Endothelial cell of umbilical vein (primary cell): ENCODE measurements around the gene DMRTB1. TPM values are rescaled to one million over a fixed set of nuclear protein-coding genes. Genes with fewer than 3 reads are reported as not detected.

Experiments
- BruUV-seq: library from RNA; stranded (reverse); fragments of 400-500 nt; replicated peaks from 2 replicates; lab custom pipeline; 2021; lab: Mats Ljungman, UMichigan
- CTCF ChIA-PET: fragments of 300-600, 350-600 bp; sonication (Branson Sonifier 250); formaldehyde crosslinking; loops from one replicate; lab custom pipeline; 2021; ENCODE audit warnings: antibody characterized with exemption, inconsistent platforms; lab: Charles Lee
- POLR2A ChIA-PET: fragments of 300-600, 350-600 bp; sonication (Branson Sonifier 250); formaldehyde crosslinking; loops from one replicate; lab custom pipeline; 2021; ENCODE audit warnings: antibody characterized with exemption, inconsistent platforms; lab: Charles Lee
- DNase-seq: peaks from one replicate; pipeline ENCODE4 v3.0.0-alpha.2; 2011; ENCODE audit warnings: low read depth, low spot score
- FAIRE-seq: peaks from 2 replicates; lab custom pipeline; 2011; peaks lifted over from hg19 to GRCh38; lab: Jason Lieb, UNC
- H2AFZ ChIP-seq: 2 replicates; pipeline ENCODE4 v1.6.0; 2012; ENCODE audit warnings: low read depth, low read length, control low read depth, inconsistent platforms
- H3K27ac ChIP-seq: 2 replicates; pipeline ENCODE4 v1.5.1; 2011; ENCODE audit warnings: low read depth, mild to moderate bottlenecking, control low read depth, low read length, moderate library complexity; ENCODE audit not compliant: insufficient read depth
- H3K27me3 ChIP-seq, 2 experiments: 2 replicates each; pipeline versions ENCODE4 v1.6.0 to v1.6.1; 2011; ENCODE audit warnings: low read length in 2 of 2, mixed read lengths in 1 of 2; ENCODE audit not compliant: control insufficient read depth in 2 of 2, insufficient read depth in 2 of 2
- H3K36me3 ChIP-seq, 2 experiments: 2 replicates in 1 of 2; 3 replicates in 1 of 2; pipeline ENCODE4 v1.5.1; 2011; ENCODE audit warnings: low read length in 2 of 2, mild to moderate bottlenecking in 1 of 2, moderate library complexity in 1 of 2; ENCODE audit not compliant: control insufficient read depth in 2 of 2, insufficient read depth in 2 of 2; ENCODE audit errors: extremely low read depth in 1 of 2
- H3K4me1 ChIP-seq: 3 replicates; pipeline ENCODE4 v1.5.1; 2011; ENCODE audit warnings: mild to moderate bottlenecking, low read length; ENCODE audit not compliant: control insufficient read depth, insufficient read depth; ENCODE audit errors: extremely low read depth
- H3K4me2 ChIP-seq: 2 replicates; pipeline ENCODE4 v1.6.1; 2011; ENCODE audit warnings: low read length, control low read depth, mixed read lengths; ENCODE audit not compliant: insufficient read depth
- H3K4me3 ChIP-seq, 3 experiments: fragments of 200-600 bp in 1 of 3; sonication (generic), shearing (Covaris generic) in 1 of 3; replicated peaks in 1 of 3; 2 replicates each; pipeline ENCODE4 v1.5.1; 2011 to 2016; ENCODE audit warnings: control low read depth in 3 of 3, low read length in 3 of 3, mild to moderate bottlenecking in 2 of 3, inconsistent platforms in 1 of 3, low read depth in 1 of 3, moderate library complexity in 1 of 3; ENCODE audit not compliant: insufficient read depth in 1 of 3
- H3K79me2 ChIP-seq: 2 replicates; pipeline ENCODE4 v1.6.0; 2012; ENCODE audit warnings: low read length, inconsistent platforms; ENCODE audit not compliant: control insufficient read depth, insufficient read depth
- H3K9ac ChIP-seq: replicated peaks from 2 replicates; pipeline ENCODE3; 2011; ENCODE audit warnings: low read length, control low read depth; ENCODE audit not compliant: insufficient read depth; ENCODE audit errors: extremely low read depth
- H3K9me1 ChIP-seq: replicated peaks from 3 replicates; pipeline ENCODE4 v1.6.0; 2011; ENCODE audit warnings: mild to moderate bottlenecking, low read length; ENCODE audit not compliant: control insufficient read depth, insufficient read depth; ENCODE audit errors: extremely low read depth
- H3K9me3 ChIP-seq: replicated peaks from 2 replicates; pipeline ENCODE4 v1.5.1; 2012; ENCODE audit warnings: low read length, inconsistent platforms; ENCODE audit not compliant: control insufficient read depth, insufficient read depth
- H4K20me1 ChIP-seq: replicated peaks from 2 replicates; pipeline ENCODE3; 2011; ENCODE audit warnings: mild to moderate bottlenecking, low read length; ENCODE audit not compliant: control insufficient read depth, insufficient read depth; ENCODE audit errors: extremely low read depth
- FOS ChIP-seq: IDR thresholded peaks from 2 replicates; pipeline ENCODE4 v1.6.1; 2011; ENCODE audit warnings: mild to moderate bottlenecking, low read length, moderate library complexity, borderline replicate concordance; ENCODE audit not compliant: insufficient read depth
- GATA2 ChIP-seq: IDR thresholded peaks from 2 replicates; pipeline ENCODE4 v1.7.0; 2011; ENCODE audit warnings: low read depth, mild to moderate bottlenecking, moderate library complexity, mixed read lengths, low read length; ENCODE audit not compliant: insufficient read length, insufficient read depth
- JUN ChIP-seq: IDR thresholded peaks from 2 replicates; pipeline ENCODE4 v1.6.1; 2011; ENCODE audit warnings: borderline replicate concordance, low read depth; ENCODE audit not compliant: insufficient read length, insufficient read depth
- POLR2A ChIP-seq: IDR thresholded peaks from 2 replicates; pipeline ENCODE4 v1.6.1; 2012; ENCODE audit warnings: low read depth, mild to moderate bottlenecking, control low read depth, low read length
- POLR2AphosphoS5 ChIP-seq: IDR thresholded peaks from 2 replicates; pipeline ENCODE4 v1.6.1; 2012; ENCODE audit warnings: low read depth, mild to moderate bottlenecking, control low read depth, low read length, moderate library complexity; ENCODE audit not compliant: insufficient read depth
- dilution Hi-C: fragments of 300-500 bp; cut with MboI; formaldehyde crosslinking; loops from one replicate; pipeline ENCODE4 v1.15.0; 2019; ENCODE audit warnings: low sequenced_read_pairs; ENCODE audit not compliant: extremely low pct_ligation_motif_present
- intact Hi-C: fragments of 100-400 bp; cut with micrococcal nuclease; formaldehyde crosslinking; loops from one replicate; pipeline ENCODE4 v1.10.0; 2022
- polyA plus RNA-seq, 4 experiments: library from polyadenylated mRNA; depleted of rRNA in 3 of 4; stranded (reverse) in 3 of 4; unstranded in 1 of 4; fragments of >200 nt; gene quantifications; 2 replicates each; pipeline versions ENCODE4 v1.2.1 to v1.2.3, GENCODE V29; 2011 to 2012; ENCODE audit warnings: missing spikeins in 1 of 4
- total RNA-seq: library from RNA; stranded (reverse); gene quantifications from 2 replicates; pipeline ENCODE4 v1.2.3, GENCODE V29; 2021
- TF ChIP-seq, protein P1 (sequence below), 2 donors: IDR thresholded peaks; 1 replicate in 1 of 2; 2 replicates in 1 of 2; pipeline ENCODE4 v1.5.1; 2011; ENCODE audit warnings: low read length in 2 of 2, mild to moderate bottlenecking in 2 of 2, moderate library complexity in 2 of 2, control low read depth in 1 of 2, inconsistent platforms in 1 of 2, low read depth in 1 of 2; ENCODE audit not compliant: insufficient read depth in 1 of 2; ENCODE audit errors: extremely low read depth in 1 of 2
- TF ChIP-seq, protein P2 (sequence below): IDR thresholded peaks from 2 replicates; pipeline ENCODE4 v1.6.1; 2011; ENCODE audit not compliant: insufficient read depth, insufficient read length

DMRTB1 gene
- total and polyA plus RNA-seq, 2 donors (not counting 3 experiments of a cell fraction or from before 2014, with no cell fraction given): not detected

DNA sequence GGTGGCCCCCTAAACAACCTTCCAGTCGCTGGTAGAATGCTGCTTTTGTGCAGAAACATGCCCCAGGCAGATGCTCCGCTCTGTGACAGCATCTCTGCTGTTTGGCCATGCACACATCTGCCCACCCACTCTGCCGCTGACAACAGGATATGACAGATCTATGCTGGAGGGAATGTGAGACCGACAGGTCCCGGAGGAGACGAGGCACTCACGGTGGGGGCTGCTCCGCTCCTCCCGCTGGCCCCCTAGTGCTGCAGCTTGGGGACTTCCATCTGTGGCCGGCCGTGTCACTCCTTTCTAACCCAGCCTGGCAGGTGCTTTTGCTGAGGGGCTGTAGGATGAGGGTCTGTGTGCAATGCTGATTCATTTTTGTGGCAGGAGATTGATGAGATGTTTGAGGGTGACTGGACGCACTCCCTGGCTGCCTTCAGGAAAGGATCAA is 49.1 kb upstream of the DMRTB1 start:
- ChIA-PET POLR2A (no interaction called here), CTCF (interaction anchor here (0.7 to 1.5 kb wide), 2 partner anchors 17 kb away, joined by 3 to 7 read pairs; no protein-coding TSS in a partner anchor)
- H2AFZ ChIP-seq: no peak overlapping the region
- no TSS peak for BruUV-seq
- FAIRE-seq (no peak), DNase-seq (no peak)
- no peak overlapping the region for H3K4me3 ChIP-seq
- H3K27me3 ChIP-seq: peaks cover 2 to 4% of the 10 kb centered on the region in 2 experiments
- no peak overlapping the region for H3K4me2 ChIP-seq
- no peak for TF ChIP-seq FOS
- TF ChIP-seq, protein P1, sequence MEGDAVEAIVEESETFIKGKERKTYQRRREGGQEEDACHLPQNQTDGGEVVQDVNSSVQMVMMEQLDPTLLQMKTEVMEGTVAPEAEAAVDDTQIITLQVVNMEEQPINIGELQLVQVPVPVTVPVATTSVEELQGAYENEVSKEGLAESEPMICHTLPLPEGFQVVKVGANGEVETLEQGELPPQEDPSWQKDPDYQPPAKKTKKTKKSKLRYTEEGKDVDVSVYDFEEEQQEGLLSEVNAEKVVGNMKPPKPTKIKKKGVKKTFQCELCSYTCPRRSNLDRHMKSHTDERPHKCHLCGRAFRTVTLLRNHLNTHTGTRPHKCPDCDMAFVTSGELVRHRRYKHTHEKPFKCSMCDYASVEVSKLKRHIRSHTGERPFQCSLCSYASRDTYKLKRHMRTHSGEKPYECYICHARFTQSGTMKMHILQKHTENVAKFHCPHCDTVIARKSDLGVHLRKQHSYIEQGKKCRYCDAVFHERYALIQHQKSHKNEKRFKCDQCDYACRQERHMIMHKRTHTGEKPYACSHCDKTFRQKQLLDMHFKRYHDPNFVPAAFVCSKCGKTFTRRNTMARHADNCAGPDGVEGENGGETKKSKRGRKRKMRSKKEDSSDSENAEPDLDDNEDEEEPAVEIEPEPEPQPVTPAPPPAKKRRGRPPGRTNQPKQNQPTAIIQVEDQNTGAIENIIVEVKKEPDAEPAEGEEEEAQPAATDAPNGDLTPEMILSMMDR (IDR thresholded peaks at IDR 0.05; ENCODE audit: extremely low read depth in 1 of 2, insufficient read depth in 1 of 2, low read depth in 1 of 2, low read length in 2 of 2): no peak
- no peaks in the 10 kb centered on the region for H3K9me3 ChIP-seq
- intact Hi-C loops: no loop called here
- no peaks in the 10 kb centered on the region for H3K79me2 ChIP-seq
- H3K9ac ChIP-seq: no peak overlapping the region
- dilution Hi-C loops: no loop called here
- no peaks in the 10 kb centered on the region for H3K9me1 ChIP-seq
- no peaks in the 10 kb centered on the region for H3K4me1 ChIP-seq
- H4K20me1 ChIP-seq: no peaks in the 10 kb centered on the region
- H3K27ac ChIP-seq: no peak overlapping the region
- H3K36me3 ChIP-seq: no peaks in the 10 kb centered on the region

DNA sequence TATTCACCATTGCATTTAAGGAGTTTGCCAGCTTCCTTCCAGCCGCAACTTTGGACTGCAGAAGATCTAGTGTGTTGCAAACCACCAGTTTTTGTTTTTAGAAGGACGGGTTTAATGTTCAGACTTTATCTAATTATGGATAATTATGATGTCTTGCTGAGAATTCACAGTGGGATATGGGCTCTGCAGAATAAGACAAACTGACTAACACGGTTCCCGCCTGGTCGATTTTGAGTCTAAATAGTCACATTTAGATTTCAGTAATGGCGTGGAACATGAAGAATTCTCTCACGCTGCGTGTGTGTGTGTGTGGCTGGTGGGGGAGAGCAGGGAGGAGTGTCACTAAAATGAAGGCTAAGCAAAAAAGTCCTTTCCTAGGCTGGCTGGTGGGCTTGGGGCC is 48.5 kb upstream of the DMRTB1 start:
- Histone ChIP-seq H3K9ac (no peak overlapping the region), H3K4me3 (no peak overlapping the region), H3K27ac (no peak overlapping the region), H3K27me3 (peaks cover 0 to 2% of the 10 kb centered on the region in 2 experiments), H3K36me3 (no peaks in the 10 kb centered on the region), H2AFZ (no peak overlapping the region), H3K79me2 (no peaks in the 10 kb centered on the region), H3K9me3 (no peaks in the 10 kb centered on the region), H3K9me1 (no peaks in the 10 kb centered on the region), H3K4me1 (no peaks in the 10 kb centered on the region), H3K4me2 (no peak overlapping the region), H4K20me1 (no peaks in the 10 kb centered on the region)
- intact Hi-C loops: no loop called here
- POLR2A ChIA-PET: no interaction called here
- no peak for TF ChIP-seq GATA2
- TF ChIP-seq, protein P1 (IDR thresholded peaks at IDR 0.05; ENCODE audit: extremely low read depth in 1 of 2, insufficient read depth in 1 of 2, low read depth in 1 of 2, low read length in 2 of 2): no peak
- no peak for TF ChIP-seq JUN
- TF ChIP-seq, protein P2, sequence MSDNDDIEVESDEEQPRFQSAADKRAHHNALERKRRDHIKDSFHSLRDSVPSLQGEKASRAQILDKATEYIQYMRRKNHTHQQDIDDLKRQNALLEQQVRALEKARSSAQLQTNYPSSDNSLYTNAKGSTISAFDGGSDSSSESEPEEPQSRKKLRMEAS: no peak
- no peak for TF ChIP-seq FOS
- no peak for TF ChIP-seq POLR2A
- no peak for TF ChIP-seq POLR2AphosphoS5
- FAIRE-seq (no peak), DNase-seq (no peak)
- dilution Hi-C loops: no loop called here
- CTCF ChIA-PET: interaction anchor here (0.7 kb wide), 1 partner anchor 18 kb away, joined by 3 read pairs; no protein-coding TSS in a partner anchor
- no TSS peak for BruUV-seq
